PFSK-1 (cell line): ENCODE data around the gene FAM227B.

Source experiments
- FOXP2 ChIP-seq: optimal IDR thresholded peaks from 2 replicates; pipeline ENCODE3; 2011; ENCODE audit warnings: borderline replicate concordance, control low read depth, inconsistent platforms; ENCODE audit not compliant: insufficient read depth; ENCODE audit errors: extremely low read length, extremely low read depth
- POLR2AphosphoS5 ChIP-seq: IDR thresholded peaks from 2 replicates; pipeline ENCODE4 v1.6.1; 2012; ENCODE audit warnings: low read depth, mild to moderate bottlenecking, control low read depth, low read length, moderate library complexity
- REST ChIP-seq, 2 experiments: IDR thresholded peaks; 2 replicates each; pipeline versions ENCODE4 v1.6.1 to v1.8.0; 2011 to 2012; ENCODE audit warnings: low read depth in 2 of 2, low read length in 2 of 2, control low read depth in 1 of 2, inconsistent platforms in 1 of 2, mild to moderate bottlenecking in 1 of 2, moderate library complexity in 1 of 2; ENCODE audit not compliant: insufficient read depth in 1 of 2
- SIN3A ChIP-seq: IDR thresholded peaks from 2 replicates; pipeline ENCODE4 v1.6.1; 2012; ENCODE audit warnings: mild to moderate bottlenecking, low read length, moderate library complexity, borderline replicate concordance; ENCODE audit not compliant: insufficient read depth
- TAF1 ChIP-seq: IDR thresholded peaks from 2 replicates; pipeline ENCODE4 v1.6.1; 2012; ENCODE audit warnings: low read length, control low read depth, borderline replicate concordance; ENCODE audit not compliant: insufficient read depth

GRCh38 chr15:49423021-49423420 is 197.6 kb downstream of the FAM227B start, which contains the start of gene FGF7:
- TF ChIP-seq POLR2AphosphoS5 (no peak), FOXP2 (no peak), SIN3A (no peak), REST (IDR thresholded peaks at IDR 0.05; ENCODE audit: insufficient read depth in 1 of 2, low read depth in 2 of 2, low read length in 2 of 2) (no peak), TAF1 (no peak)
